Naive thymus-derived CD4-positive, alpha-beta T cell (primary cell): ENCODE data around the gene TUBGCP3. TPM values are rescaled to one million over a fixed set of nuclear protein-coding genes. Genes with fewer than 3 reads are reported as not detected.
A peak's percentile ranks its signal among the peaks of the same experiment; 100 is the strongest.

Experiments used
- ATAC-seq: fragments of 150-1000 bp; cut with Tn5 transposase; 2 replicates; pipeline ENCODE4 v1.10.0; 2021; ENCODE audit warnings: mild to moderate bottlenecking, moderate library complexity
- CTCF ChIA-PET: fragments of 350-600 bp; sonication (Branson Sonifier 250); formaldehyde crosslinking; loops from one replicate; lab custom pipeline; 2021; ENCODE audit warnings: antibody characterized with exemption; lab: Charles Lee
- POLR2A ChIA-PET: fragments of 350-600 bp; sonication (Branson Sonifier 250); formaldehyde crosslinking; loops from one replicate; lab custom pipeline; 2021; ENCODE audit warnings: antibody characterized with exemption, inconsistent platforms; lab: Charles Lee
- DNase-seq, 9 donors: peaks; one replicate each; pipeline versions ENCODE4 v3.0.0 to v3.0.0-alpha.2; 2020 to 2022; ENCODE audit warnings: mixed read lengths in 1 of 9
- H3K27ac ChIP-seq: one replicate; pipeline ENCODE4 v1.7.0; 2013; ENCODE audit warnings: mild to moderate bottlenecking, low read depth, low read length, moderate library complexity
- H3K27me3 ChIP-seq, 2 donors: one replicate each; pipeline ENCODE4 v1.7.0; 2013; ENCODE audit warnings: low read length in 2 of 2, mild to moderate bottlenecking in 2 of 2, moderate library complexity in 2 of 2; ENCODE audit not compliant: control insufficient read depth in 2 of 2, insufficient read depth in 2 of 2
- H3K36me3 ChIP-seq, 3 experiments: 1 replicate in 2 of 3; 2 replicates in 1 of 3; pipeline ENCODE4 v1.7.0; 2013; ENCODE audit warnings: low read length in 3 of 3, mild to moderate bottlenecking in 3 of 3, moderate library complexity in 1 of 3; ENCODE audit not compliant: insufficient read depth in 3 of 3, control insufficient read depth in 2 of 3
- H3K4me1 ChIP-seq, 2 donors: one replicate each; pipeline ENCODE4 v1.7.0; 2013; ENCODE audit warnings: low read length in 2 of 2, mild to moderate bottlenecking in 2 of 2, moderate library complexity in 1 of 2; ENCODE audit not compliant: control insufficient read depth in 2 of 2, insufficient read depth in 2 of 2
- H3K4me3 ChIP-seq: 2 replicates; pipeline ENCODE4 v1.7.0; 2013; ENCODE audit warnings: mild to moderate bottlenecking, low read length
- H3K9me3 ChIP-seq, 3 experiments: 1 replicate in 2 of 3; 2 replicates in 1 of 3; pipeline ENCODE4 v1.7.0; 2013; ENCODE audit warnings: low read length in 3 of 3; ENCODE audit not compliant: control insufficient read depth in 2 of 3
- H3K27ac Mint-ChIP-seq, 9 donors: one replicate each; pipeline ENCODE4 v1.8.0; 2020 to 2022; ENCODE audit warnings: mixed read lengths in 9 of 9, mild to moderate bottlenecking in 8 of 9, moderate library complexity in 5 of 9, inconsistent platforms in 2 of 9
- H3K27me3 Mint-ChIP-seq, 5 donors: one replicate each; pipeline ENCODE4 v1.8.0; 2021 to 2022; ENCODE audit warnings: mixed read lengths in 5 of 5, mild to moderate bottlenecking in 1 of 5
- H3K36me3 Mint-ChIP-seq, 5 donors: one replicate each; pipeline ENCODE4 v1.8.0; 2020 to 2022; ENCODE audit warnings: mixed read lengths in 5 of 5, mild to moderate bottlenecking in 3 of 5, inconsistent platforms in 1 of 5
- H3K4me1 Mint-ChIP-seq, 7 donors: one replicate each; pipeline ENCODE4 v1.8.0; 2020 to 2022; ENCODE audit warnings: mixed read lengths in 7 of 7, mild to moderate bottlenecking in 3 of 7, inconsistent platforms in 1 of 7
- H3K4me3 Mint-ChIP-seq, 10 donors: one replicate each; pipeline ENCODE4 v1.8.0; 2020 to 2022; ENCODE audit warnings: mild to moderate bottlenecking in 10 of 10, mixed read lengths in 10 of 10, moderate library complexity in 6 of 10, inconsistent platforms in 2 of 10
- H3K9me3 Mint-ChIP-seq, 11 donors: one replicate each; pipeline ENCODE4 v1.8.0; 2020 to 2022; ENCODE audit warnings: mixed read lengths in 11 of 11, mild to moderate bottlenecking in 4 of 11, inconsistent platforms in 1 of 11, moderate library complexity in 1 of 11
- intact Hi-C, 2 donors: fragments of 100-400 bp; cut with micrococcal nuclease; formaldehyde crosslinking; loops; one replicate each; pipeline ENCODE4 v1.15.1; 2023
- polyA plus RNA-seq, 2 donors: library from polyadenylated mRNA; unstranded; fragments of 300-500 nt; fragmentation: Illumina TruSeq; gene quantifications; one replicate each; pipeline ENCODE4 v1.2.3, GENCODE V29; 2021
- total RNA-seq, 6 experiments: library from RNA in 5 of 6; stranded (reverse) in 5 of 6; gene quantifications; 1 replicate in 5 of 6; 2 replicates in 1 of 6; pipeline ENCODE4 v1.2.3 and lab custom pipeline; 2021 to 2026

TUBGCP3 gene
- total and polyA plus RNA-seq, 7 experiments from 2014 or later: 15.4 to 56.7 (median 43.5) TPM

DNA sequence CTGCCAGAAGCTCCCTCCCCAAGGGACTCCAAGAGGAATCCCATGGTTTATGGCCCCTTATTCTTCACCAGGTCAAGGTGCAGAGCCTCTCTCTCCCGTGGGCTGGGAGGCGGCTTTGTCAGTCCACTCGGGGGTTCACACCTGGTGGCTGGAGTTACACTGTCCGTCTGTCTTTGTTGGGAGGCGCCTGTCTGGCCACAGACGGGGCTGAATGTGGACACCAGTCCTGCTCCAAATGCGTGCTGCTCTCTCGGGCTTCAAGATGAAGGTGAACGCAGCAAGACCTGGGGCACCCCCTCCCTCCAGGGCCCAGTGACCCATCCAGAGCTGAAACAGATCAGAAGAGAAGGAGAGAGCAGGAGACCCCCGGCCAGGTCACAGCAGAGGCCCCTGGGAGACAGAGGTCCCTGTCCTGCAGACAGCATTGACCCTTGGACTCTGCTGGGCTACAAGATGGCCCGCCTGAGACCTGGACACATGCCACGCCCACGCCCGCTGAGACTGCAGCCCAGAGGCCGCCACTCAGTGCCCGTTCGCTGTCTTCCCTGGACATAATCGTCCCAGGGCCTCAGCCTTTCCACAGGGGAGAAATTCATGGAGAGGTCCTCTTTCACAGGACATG lies 29.9 kb upstream of the TUBGCP3 start:
- Mint-ChIP-seq H3K4me3 (no peak overlapping the region), H3K27me3 (peaks cover 8 to 26% (median 11%) of the 10 kb centered on the region in 5 donors), H3K36me3 (no peaks in the 10 kb centered on the region), H3K9me3 (no peaks in the 10 kb centered on the region), H3K27ac (peak overlapping the region in 1 of 9 donors; percentile 55), H3K4me1 (peaks cover 0 to 2% (median 0%) of the 10 kb centered on the region in 7 donors)
- POLR2A ChIA-PET: no interaction called here
- Histone ChIP-seq H3K27me3 (no peaks in the 10 kb centered on the region), H3K36me3 (no peaks in the 10 kb centered on the region), H3K27ac (no peak overlapping the region), H3K4me1 (no peaks in the 10 kb centered on the region), H3K9me3 (no peaks in the 10 kb centered on the region), H3K4me3 (no peak overlapping the region)
- ATAC-seq (no peak), DNase-seq (no peak)
- CTCF ChIA-PET: no interaction called here
- intact Hi-C loops: no loop called here

GRCh38 chr13:112616586-112617362 lies 28.8 kb upstream of the TUBGCP3 start:
- Histone ChIP-seq H3K4me1 (no peaks in the 10 kb centered on the region), H3K4me3 (no peak overlapping the region), H3K27ac (no peak overlapping the region), H3K36me3 (no peaks in the 10 kb centered on the region), H3K9me3 (no peaks in the 10 kb centered on the region), H3K27me3 (no peaks in the 10 kb centered on the region)
- Mint-ChIP-seq H3K4me1 (peaks cover 0 to 2% (median 0%) of the 10 kb centered on the region in 7 donors), H3K9me3 (no peaks in the 10 kb centered on the region), H3K27me3 (peaks cover 8 to 29% (median 12%) of the 10 kb centered on the region in 5 donors), H3K4me3 (no peak overlapping the region), H3K36me3 (no peaks in the 10 kb centered on the region), H3K27ac (no peak overlapping the region)
- intact Hi-C loops: no loop called here
- ChIA-PET POLR2A (no interaction called here), CTCF (no interaction called here)
- peak; percentile 57 for ATAC-seq
- DNase-seq: peak in 2 of 9 donors; percentile 5 to 23

DNA sequence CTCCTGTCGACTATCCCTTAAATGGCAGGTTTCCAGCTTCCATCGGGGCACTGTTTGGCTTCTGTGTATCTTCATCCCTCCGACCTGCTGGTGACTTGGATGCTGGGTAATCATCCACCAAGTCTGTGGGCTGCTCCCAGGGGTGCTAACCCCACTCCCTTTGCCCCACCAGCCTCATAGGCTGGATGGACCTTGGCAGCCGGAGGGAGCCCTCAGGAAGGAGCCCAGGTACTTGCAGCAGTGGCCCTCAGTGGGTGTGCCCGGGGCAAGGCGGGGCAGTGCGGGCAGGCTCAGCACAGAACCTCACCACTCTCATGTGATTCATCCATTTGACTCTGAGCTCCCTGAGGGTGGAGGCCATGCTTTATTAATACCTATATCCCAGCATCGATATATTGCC lies 27.4 kb upstream of the TUBGCP3 start:
- Histone ChIP-seq H3K4me3 (no peak overlapping the region), H3K27ac (no peak overlapping the region), H3K27me3 (no peaks in the 10 kb centered on the region), H3K9me3 (no peaks in the 10 kb centered on the region), H3K36me3 (no peaks in the 10 kb centered on the region), H3K4me1 (no peaks in the 10 kb centered on the region)
- Mint-ChIP-seq H3K27me3 (peaks cover 8 to 38% (median 19%) of the 10 kb centered on the region in 5 donors), H3K9me3 (no peaks in the 10 kb centered on the region), H3K36me3 (no peaks in the 10 kb centered on the region), H3K4me3 (no peak overlapping the region), H3K27ac (no peak overlapping the region), H3K4me1 (peaks cover 0 to 2% (median 0%) of the 10 kb centered on the region in 7 donors)
- DNase-seq (no peak), ATAC-seq (no peak)
- ChIA-PET POLR2A (no interaction called here), CTCF (interaction anchor here (1.1 kb wide), 1 partner anchor 113 kb away, joined by 3 read pairs; no protein-coding TSS in a partner anchor)
- intact Hi-C loops: no loop called here

DNA sequence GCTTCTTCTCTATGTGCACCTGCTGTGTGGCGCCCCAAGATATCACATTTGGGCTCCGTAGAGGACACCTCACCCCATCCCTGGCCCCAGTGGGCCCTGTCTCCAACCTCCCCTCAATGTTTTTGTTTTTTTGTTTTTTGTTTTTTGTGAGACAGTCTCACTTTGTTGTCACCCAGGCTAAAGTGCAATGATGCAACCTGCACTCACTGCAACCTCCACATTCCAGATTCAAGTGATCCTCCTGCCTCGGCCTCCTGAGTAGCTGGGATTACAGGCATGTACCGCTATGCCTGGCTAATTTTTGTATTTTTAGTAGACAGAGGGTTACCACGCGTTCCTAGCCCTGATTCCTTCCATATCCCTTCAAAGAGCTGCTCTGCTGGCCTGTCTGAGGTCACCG lies 26.9 kb upstream of the TUBGCP3 start:
- CTCF ChIA-PET: interaction anchor here (1.1 kb wide), 1 partner anchor 113 kb away, joined by 3 read pairs; no protein-coding TSS in a partner anchor
- peaks cover 8 to 42% (median 23%) of the 10 kb centered on the region in 5 donors for H3K27me3 Mint-ChIP-seq

GRCh38 chr13:112608212-112608611 lies 20.3 kb upstream of the TUBGCP3 start:
- DNase-seq (no peak), ATAC-seq (no peak)
- Histone ChIP-seq H3K9me3 (no peaks in the 10 kb centered on the region), H3K4me1 (no peaks in the 10 kb centered on the region), H3K27me3 (no peaks in the 10 kb centered on the region), H3K27ac (no peak overlapping the region), H3K4me3 (no peak overlapping the region), H3K36me3 (no peaks in the 10 kb centered on the region)
- no peaks in the 10 kb centered on the region for H3K9me3 Mint-ChIP-seq
- CTCF ChIA-PET: no interaction called here
- POLR2A ChIA-PET: no interaction called here
- H3K36me3 Mint-ChIP-seq: peaks cover 0 to 6% (median 0%) of the 10 kb centered on the region in 5 donors
- peaks cover 5 to 58% (median 28%) of the 10 kb centered on the region in 5 donors for H3K27me3 Mint-ChIP-seq
- H3K27ac Mint-ChIP-seq: no peak overlapping the region
- no peak overlapping the region for H3K4me3 Mint-ChIP-seq
- intact Hi-C loops: loop anchor here in 1 of 2 donors (5.0 kb wide), 1 partner anchor 1541 kb away; no protein-coding TSS in a partner anchor
- peaks cover 4 to 12% (median 10%) of the 10 kb centered on the region in 7 donors for H3K4me1 Mint-ChIP-seq

More for the DNA sequence above, 26.9 kb upstream of the TUBGCP3 start:
- Mint-ChIP-seq H3K36me3 (peaks cover 0 to 3% (median 0%) of the 10 kb centered on the region in 5 donors), H3K27ac (no peak overlapping the region), H3K9me3 (no peaks in the 10 kb centered on the region), H3K4me3 (no peak overlapping the region), H3K4me1 (peaks cover 0 to 2% (median 0%) of the 10 kb centered on the region in 7 donors)
- POLR2A ChIA-PET: no interaction called here
- ATAC-seq (no peak), DNase-seq (no peak)
- intact Hi-C loops: no loop called here
- H3K36me3 ChIP-seq: no peaks in the 10 kb centered on the region
- H3K9me3 ChIP-seq: no peaks in the 10 kb centered on the region
- no peaks in the 10 kb centered on the region for H3K4me1 ChIP-seq
- no peak overlapping the region for H3K4me3 ChIP-seq
- H3K27me3 ChIP-seq: no peaks in the 10 kb centered on the region
- H3K27ac ChIP-seq: no peak overlapping the region

DNA sequence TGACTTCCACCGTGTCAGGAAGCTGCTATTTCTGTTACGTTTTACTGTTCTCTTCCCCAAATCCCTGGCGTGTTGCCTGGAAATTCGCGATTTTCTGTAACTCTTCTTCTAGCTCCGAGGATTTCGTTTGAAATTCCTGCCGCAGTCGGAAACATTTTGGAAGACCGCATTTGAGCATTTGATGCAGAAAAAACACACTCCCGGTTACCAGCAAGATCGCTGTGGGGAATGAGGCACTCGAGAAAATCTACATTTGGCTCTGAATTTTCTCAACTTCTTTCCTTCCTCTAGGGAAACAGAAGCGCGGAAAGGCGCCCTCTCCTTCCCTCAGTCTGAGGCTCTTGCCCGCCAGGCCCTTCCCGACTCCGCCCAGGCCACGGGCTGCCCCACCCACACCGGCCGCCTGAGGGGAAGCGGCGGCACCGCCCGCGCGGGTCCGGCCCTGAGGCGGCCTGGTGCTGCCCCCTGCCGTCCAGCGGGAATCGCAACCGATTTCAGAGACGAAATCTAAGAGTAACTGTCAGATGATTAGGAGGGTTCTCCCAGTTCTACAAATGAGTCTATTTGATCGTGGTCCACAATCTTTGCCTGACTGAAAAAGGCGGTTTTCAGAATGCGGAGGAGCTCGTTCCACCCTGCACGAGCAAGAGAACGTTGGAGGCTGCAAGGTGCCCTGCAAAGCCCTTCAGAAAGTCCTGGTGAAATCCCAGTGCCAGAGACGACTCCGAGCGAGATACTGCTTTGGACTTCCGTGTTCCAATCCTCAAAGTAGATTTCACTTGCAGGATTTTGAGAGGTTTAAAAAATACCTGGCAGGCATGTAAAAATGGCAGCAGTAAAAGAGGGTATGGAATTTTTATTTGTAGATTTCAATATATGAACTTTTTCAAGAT lies 18.4 kb upstream of the TUBGCP3 start:
- no peaks in the 10 kb centered on the region for H3K9me3 Mint-ChIP-seq
- CTCF ChIA-PET: interaction anchor here (0.7 to 1.3 kb wide), 6 partner anchors 11 to 178 kb away, joined by 3 to 5 read pairs (median 3); partner anchors contain the start of gene TUBGCP3
- H3K27me3 Mint-ChIP-seq: peaks cover 5 to 54% (median 23%) of the 10 kb centered on the region in 5 donors
- H3K36me3 Mint-ChIP-seq: peaks cover 0 to 6% (median 0%) of the 10 kb centered on the region in 5 donors
- ATAC-seq (peak; percentile 100), DNase-seq (peak; percentile 65 to 95 (median 77))
- peak overlapping the region in 5 of 9 donors; percentile 3 to 43 (median 19) for H3K27ac Mint-ChIP-seq
- no peaks in the 10 kb centered on the region for H3K36me3 ChIP-seq
- no peak overlapping the region for H3K27ac ChIP-seq
- no peaks in the 10 kb centered on the region for H3K9me3 ChIP-seq
- no peaks in the 10 kb centered on the region for H3K4me1 ChIP-seq
- H3K4me1 Mint-ChIP-seq: peaks cover 4 to 12% (median 10%) of the 10 kb centered on the region in 7 donors
- H3K27me3 ChIP-seq: no peaks in the 10 kb centered on the region
- intact Hi-C loops: loop anchor here (1.0 to 5.0 kb wide), 4 partner anchors 18 to 1539 kb away; partner anchors contain the start of gene TUBGCP3 (in 2 of the 2)
- peak overlapping the region; percentile 76 to 89 (median 86) for H3K4me3 Mint-ChIP-seq
- peak overlapping the region; percentile 51 for H3K4me3 ChIP-seq
- POLR2A ChIA-PET: interaction anchor here (0.6 to 0.8 kb wide), 2 partner anchors 19 to 1891 kb away, joined by 3 read pairs; no protein-coding TSS in a partner anchor
